AG08395 (cell line): Measurements from ENCODE around the gene PIK3C2G.

ENCODE experiments used
- DNase-seq: peaks from one replicate; pipeline ENCODE4 v3.0.0; 2012; ENCODE audit warnings: mixed read lengths, low spot score

PIK3C2G gene

GRCh38 chr12:18345021-18345735, 83.9 kb downstream of the PIK3C2G start:
- DNase-seq: no peak

- no peak for DNase-seq
These were observed 91.0 kb downstream of the PIK3C2G start for GRCh38 chr12:18352312-18352711.

GRCh38 chr12:18355429-18355828, 94.1 kb downstream of the PIK3C2G start:
- no peak for DNase-seq

- DNase-seq: no peak
These were observed 96.8 kb downstream of the PIK3C2G start for GRCh38 chr12:18358077-18358476.

- DNase-seq: no peak
These were observed 97.6 kb downstream of the PIK3C2G start for GRCh38 chr12:18358930-18359329.

GRCh38 chr12:18361433-18361832, 100.1 kb downstream of the PIK3C2G start:
- no peak for DNase-seq

GRCh38 chr12:18363321-18363720, 102.0 kb downstream of the PIK3C2G start:
- no peak for DNase-seq

- DNase-seq: no peak
These were observed 107.3 kb downstream of the PIK3C2G start for GRCh38 chr12:18368594-18368993.

GRCh38 chr12:18373181-18373580, 111.9 kb downstream of the PIK3C2G start:
- peak; percentile 19 for DNase-seq

GRCh38 chr12:18375131-18375530, 113.8 kb downstream of the PIK3C2G start:
- DNase-seq: no peak

- no peak for DNase-seq
These were observed 114.3 kb downstream of the PIK3C2G start for GRCh38 chr12:18375583-18375982.

GRCh38 chr12:18382236-18382885, 121.0 kb downstream of the PIK3C2G start:
- DNase-seq: peak; percentile 20

- DNase-seq: peak; percentile 76
These were observed 121.9 kb downstream of the PIK3C2G start for GRCh38 chr12:18383203-18383602.

- DNase-seq: no peak
These were observed 126.4 kb downstream of the PIK3C2G start for GRCh38 chr12:18387706-18388105.

- no peak for DNase-seq
These were observed 128.5 kb downstream of the PIK3C2G start for GRCh38 chr12:18389820-18390219.

GRCh38 chr12:18391151-18391550, 129.8 kb downstream of the PIK3C2G start:
- no peak for DNase-seq

GRCh38 chr12:18394742-18395141, 133.4 kb downstream of the PIK3C2G start:
- DNase-seq: no peak

GRCh38 chr12:18400186-18400585, 138.9 kb downstream of the PIK3C2G start:
- DNase-seq: no peak

- DNase-seq: no peak
These were observed 141.7 kb downstream of the PIK3C2G start for GRCh38 chr12:18402872-18403611.

- no peak for DNase-seq
These were observed 150.1 kb downstream of the PIK3C2G start for GRCh38 chr12:18411453-18411852.

- no peak for DNase-seq
These were observed 153.4 kb downstream of the PIK3C2G start for GRCh38 chr12:18414671-18415070.

- DNase-seq: no peak
These were observed 153.9 kb downstream of the PIK3C2G start for GRCh38 chr12:18415227-18415626.

- DNase-seq: no peak
These were observed 155.1 kb downstream of the PIK3C2G start for GRCh38 chr12:18416412-18416811.
